NCI-H1417 (cell line): Measurements from ENCODE around the gene FBXO46.
"Not testable (repeated sequence)": the region's sequence is repeated elsewhere in the genome, so short reads cannot be mapped to it uniquely, and the experiment has no call there.

Experiments
- DNase-seq, 3 experiments: peaks; one replicate each; lab custom pipeline; 2025; lab: John Stamatoyannopoulos, UW

Gene FBXO46

GRCh38 chr19:45720065-45720464 lies 10.6 kb downstream of the FBXO46 start:
- DNase-seq = not testable (repeated sequence)

GRCh38 chr19:45717983-45718650 lies 12.6 kb downstream of the FBXO46 start:
- no peak for DNase-seq

- peak; percentile 98 to 99 (median 99) for DNase-seq
Observed at GRCh38 chr19:45717131-45717982, 13.3 kb downstream of the FBXO46 start.

GRCh38 chr19:45716359-45717130 lies 14.2 kb downstream of the FBXO46 start:
- DNase-seq = peak; percentile 26 to 71 (median 46)

GRCh38 chr19:45715139-45715538 lies 15.6 kb downstream of the FBXO46 start:
- no peak for DNase-seq

- DNase-seq = no peak
Observed at GRCh38 chr19:45713141-45713540, 17.6 kb downstream of the FBXO46 start.

- no peak for DNase-seq
Observed at GRCh38 chr19:45712699-45713067, 18.0 kb downstream of the FBXO46 start.

- DNase-seq = no peak
Observed at GRCh38 chr19:45711851-45712698, 18.6 kb downstream of the FBXO46 start.

- DNase-seq = no peak
Observed at GRCh38 chr19:45710356-45711130, 20.2 kb downstream of the FBXO46 start.

GRCh38 chr19:45705710-45706415 lies 24.8 kb downstream of the FBXO46 start:
- DNase-seq = no peak

GRCh38 chr19:45705115-45705514 lies 25.6 kb downstream of the FBXO46 start:
- DNase-seq = no peak

- DNase-seq = no peak
Observed at GRCh38 chr19:45701676-45702075, 29.0 kb downstream of the FBXO46 start.

GRCh38 chr19:45693106-45693788 lies 37.4 kb downstream of the FBXO46 start:
- peak; percentile 64 to 74 (median 67) for DNase-seq

GRCh38 chr19:45692187-45693105 lies 38.2 kb downstream of the FBXO46 start, which contains the start of gene QPCTL:
TSS of gene QPCTL (plus strand) at chr19:45692666. CDS start at chr19:45692704, 38 bp downstream.
- DNase-seq = peak; percentile 98 to 100 (median 100)

GRCh38 chr19:45691516-45692186 lies 39.0 kb downstream of the FBXO46 start, which contains the start of gene SNRPD2:
TSS of gene SNRPD2 (minus strand) at chr19:45691953. CDS start at chr19:45691888, 65 bp downstream.
- DNase-seq = peak; percentile 97 to 99 (median 97)

GRCh38 chr19:45687599-45687998 lies 43.1 kb downstream of the FBXO46 start:
- DNase-seq = peak in 1 of 3 experiments; percentile 22

- DNase-seq = not testable (repeated sequence)
Observed at GRCh38 chr19:45685045-45685444, 45.7 kb downstream of the FBXO46 start.

GRCh38 chr19:45682908-45683307 lies 47.8 kb downstream of the FBXO46 start:
- DNase-seq = no peak
